Activated T-cell treated with anti-CD3 and anti-CD28 coated beads, Interleukin-2, amount 50 U/mL, for 72 hours (primary cell): ENCODE data around the gene KCNK3. TPM values are rescaled to one million over a fixed set of nuclear protein-coding genes. Genes with fewer than 3 reads are reported as not detected.
"Not testable (repeated sequence)": the region's sequence is repeated elsewhere in the genome, so short reads cannot be mapped to it uniquely, and the experiment has no call there.

ENCODE experiments used
- ATAC-seq, 2 donors: fragments of 150-1000 bp; cut with Tn5 transposase; replicated peaks in 1 of 2; 2 replicates each; pipeline ENCODE4 v1.10.0; 2021; ENCODE audit warnings: moderate library complexity in 2 of 2, mild to moderate bottlenecking in 1 of 2
- DNase-seq, 2 donors: peaks; one replicate each; pipeline ENCODE4 v3.0.0; 2021 to 2022; ENCODE audit warnings: mixed read lengths in 1 of 2
- H3K27ac Mint-ChIP-seq: one replicate; pipeline ENCODE4 v1.8.0; 2022; ENCODE audit warnings: mild to moderate bottlenecking, moderate library complexity, mixed read lengths
- H3K27me3 Mint-ChIP-seq: one replicate; pipeline ENCODE4 v1.8.0; 2022; ENCODE audit warnings: low read depth, mixed read lengths
- H3K36me3 Mint-ChIP-seq, 2 donors: one replicate each; pipeline ENCODE4 v1.8.0; 2022; ENCODE audit warnings: mixed read lengths in 2 of 2, mild to moderate bottlenecking in 1 of 2; ENCODE audit not compliant: insufficient read depth in 2 of 2
- H3K4me1 Mint-ChIP-seq: one replicate; pipeline ENCODE4 v1.8.0; 2022; ENCODE audit warnings: low read depth, mixed read lengths
- H3K4me3 Mint-ChIP-seq, 2 donors: one replicate each; pipeline ENCODE4 v1.8.0; 2022; ENCODE audit warnings: mild to moderate bottlenecking in 2 of 2, mixed read lengths in 2 of 2, moderate library complexity in 2 of 2
- H3K9me3 Mint-ChIP-seq, 2 donors: one replicate each; pipeline ENCODE4 v1.8.0; 2022; ENCODE audit warnings: mixed read lengths in 2 of 2
- total RNA-seq, 2 donors: library from RNA; stranded (reverse); gene quantifications; one replicate each; pipeline ENCODE4 v1.2.3, GENCODE V29; 2022

KCNK3 gene
- total RNA-seq, 2 donors from 2014 or later = not detected

GRCh38 chr2:26740346-26740745, 47.8 kb downstream of the KCNK3 start:
- no peaks in the 10 kb centered on the region for H3K36me3 Mint-ChIP-seq
- no peak overlapping the region for H3K27ac Mint-ChIP-seq
- H3K4me1 Mint-ChIP-seq = peaks cover 8% of the 10 kb centered on the region
- H3K27me3 Mint-ChIP-seq = no peaks in the 10 kb centered on the region
- no peak for ATAC-seq
- DNase-seq = no peak
- H3K9me3 Mint-ChIP-seq = no peaks in the 10 kb centered on the region
- H3K4me3 Mint-ChIP-seq = no peak overlapping the region

GRCh38 chr2:26740890-26741302, 48.4 kb downstream of the KCNK3 start:
- no peaks in the 10 kb centered on the region for H3K9me3 Mint-ChIP-seq
- no peaks in the 10 kb centered on the region for H3K36me3 Mint-ChIP-seq
- H3K4me1 Mint-ChIP-seq = peaks cover 8% of the 10 kb centered on the region
- DNase-seq = peak in 1 of 2 donors; percentile 15
- no peak overlapping the region for H3K27ac Mint-ChIP-seq
- no peaks in the 10 kb centered on the region for H3K27me3 Mint-ChIP-seq
- peak; percentile 49 to 62 for ATAC-seq
- H3K4me3 Mint-ChIP-seq = no peak overlapping the region

GRCh38 chr2:26742048-26742770, 49.7 kb downstream of the KCNK3 start:
- no peak for ATAC-seq
- Mint-ChIP-seq H3K4me3 (no peak overlapping the region), H3K4me1 (peaks cover 8% of the 10 kb centered on the region), H3K27ac (no peak overlapping the region), H3K9me3 (no peaks in the 10 kb centered on the region), H3K27me3 (no peaks in the 10 kb centered on the region), H3K36me3 (no peaks in the 10 kb centered on the region)
- no peak for DNase-seq

- no peaks in the 10 kb centered on the region for H3K27me3 Mint-ChIP-seq
- no peak overlapping the region for H3K27ac Mint-ChIP-seq
- no peak overlapping the region for H3K4me3 Mint-ChIP-seq
- no peaks in the 10 kb centered on the region for H3K9me3 Mint-ChIP-seq
- H3K36me3 Mint-ChIP-seq = no peaks in the 10 kb centered on the region
- ATAC-seq (no peak), DNase-seq (no peak)
- peaks cover 8% of the 10 kb centered on the region for H3K4me1 Mint-ChIP-seq
Measured at GRCh38 chr2:26743852-26744251, 51.3 kb downstream of the KCNK3 start.

- Mint-ChIP-seq H3K4me1 (peaks cover 8% of the 10 kb centered on the region), H3K27ac (no peak overlapping the region)
Measured at GRCh38 chr2:26744953-26745352, 52.4 kb downstream of the KCNK3 start.

GRCh38 chr2:26745609-26746327, 53.2 kb downstream of the KCNK3 start:
- ATAC-seq (peak; percentile 83 to 88), DNase-seq (peak; percentile 75 to 79)
- H3K27me3 Mint-ChIP-seq = no peaks in the 10 kb centered on the region
- no peak overlapping the region for H3K4me3 Mint-ChIP-seq
- peaks cover 5% of the 10 kb centered on the region for H3K4me1 Mint-ChIP-seq
- no peak overlapping the region for H3K27ac Mint-ChIP-seq
- H3K9me3 Mint-ChIP-seq = no peaks in the 10 kb centered on the region
- H3K36me3 Mint-ChIP-seq = no peaks in the 10 kb centered on the region

More at GRCh38 chr2:26744953-26745352, 52.4 kb downstream of the KCNK3 start:
- H3K27me3 Mint-ChIP-seq = no peaks in the 10 kb centered on the region
- no peaks in the 10 kb centered on the region for H3K36me3 Mint-ChIP-seq
- H3K4me3 Mint-ChIP-seq = no peak overlapping the region
- DNase-seq (no peak), ATAC-seq (no peak)
- H3K9me3 Mint-ChIP-seq = no peaks in the 10 kb centered on the region

- ATAC-seq (no peak), DNase-seq (no peak)
- H3K27ac Mint-ChIP-seq = no peak overlapping the region
- no peaks in the 10 kb centered on the region for H3K4me1 Mint-ChIP-seq
- no peaks in the 10 kb centered on the region for H3K9me3 Mint-ChIP-seq
- H3K4me3 Mint-ChIP-seq = no peak overlapping the region
- no peaks in the 10 kb centered on the region for H3K27me3 Mint-ChIP-seq
- no peaks in the 10 kb centered on the region for H3K36me3 Mint-ChIP-seq
Measured at GRCh38 chr2:26746934-26747333, 54.4 kb downstream of the KCNK3 start.

- DNase-seq, H3K36me3 Mint-ChIP-seq, ATAC-seq, H3K9me3 Mint-ChIP-seq, H3K4me1 Mint-ChIP-seq, H3K27ac Mint-ChIP-seq, H3K27me3 Mint-ChIP-seq, H3K4me3 Mint-ChIP-seq: not testable (repeated sequence)
Measured at GRCh38 chr2:26749787-26750420, 57.4 kb downstream of the KCNK3 start.

GRCh38 chr2:26750467-26750866, 57.9 kb downstream of the KCNK3 start:
- H3K4me3 Mint-ChIP-seq, ATAC-seq, H3K9me3 Mint-ChIP-seq, H3K27ac Mint-ChIP-seq, H3K27me3 Mint-ChIP-seq, H3K36me3 Mint-ChIP-seq, H3K4me1 Mint-ChIP-seq, DNase-seq: not testable (repeated sequence)

GRCh38 chr2:26752656-26753055, 60.1 kb downstream of the KCNK3 start:
- H3K4me1 Mint-ChIP-seq = peaks cover 7% of the 10 kb centered on the region
- no peak for DNase-seq
- no peak for ATAC-seq
- no peak overlapping the region for H3K27ac Mint-ChIP-seq
- H3K36me3 Mint-ChIP-seq = no peaks in the 10 kb centered on the region
- H3K27me3 Mint-ChIP-seq = no peaks in the 10 kb centered on the region
- H3K9me3 Mint-ChIP-seq = no peaks in the 10 kb centered on the region
- H3K4me3 Mint-ChIP-seq = no peak overlapping the region

GRCh38 chr2:26754539-26754938, 62.0 kb downstream of the KCNK3 start:
- no peak for DNase-seq
- Mint-ChIP-seq H3K36me3 (no peaks in the 10 kb centered on the region), H3K9me3 (no peaks in the 10 kb centered on the region), H3K4me3 (no peak overlapping the region), H3K27me3 (no peaks in the 10 kb centered on the region), H3K4me1 (peaks cover 17% of the 10 kb centered on the region), H3K27ac (no peak overlapping the region)
- no peak for ATAC-seq

- no peak overlapping the region for H3K4me3 Mint-ChIP-seq
- no peaks in the 10 kb centered on the region for H3K9me3 Mint-ChIP-seq
- H3K36me3 Mint-ChIP-seq = no peaks in the 10 kb centered on the region
- H3K27me3 Mint-ChIP-seq = no peaks in the 10 kb centered on the region
- no peak overlapping the region for H3K27ac Mint-ChIP-seq
- ATAC-seq = no peak
- DNase-seq = no peak
- peaks cover 17% of the 10 kb centered on the region for H3K4me1 Mint-ChIP-seq
Measured at GRCh38 chr2:26754972-26755670, 62.6 kb downstream of the KCNK3 start.

- Mint-ChIP-seq H3K4me1 (peaks cover 17% of the 10 kb centered on the region), H3K36me3 (no peaks in the 10 kb centered on the region), H3K4me3 (no peak overlapping the region), H3K27me3 (no peaks in the 10 kb centered on the region), H3K9me3 (no peaks in the 10 kb centered on the region), H3K27ac (no peak overlapping the region)
- DNase-seq (no peak), ATAC-seq (no peak)
Measured at GRCh38 chr2:26756337-26756736, 63.8 kb downstream of the KCNK3 start.
